Mammary epithelial cell (primary cell): Measurements from ENCODE around the gene UTS2B.

Experiments used
- EZH2 ChIP-seq: IDR thresholded peaks from 2 replicates; pipeline ENCODE4 v1.6.1; 2012; ENCODE audit warnings: low read length, inconsistent platforms, borderline replicate concordance
- TF ChIP-seq, protein P1 (sequence below), 2 donors: IDR thresholded peaks in 1 of 2; conservative IDR thresholded peaks in 1 of 2; 2 replicates each; pipeline ENCODE4 v1.5.1; 2011 to 2012; ENCODE audit warnings: inconsistent platforms in 2 of 2, low read length in 2 of 2, mild to moderate bottlenecking in 2 of 2, control low read depth in 1 of 2, low read depth in 1 of 2; ENCODE audit not compliant: insufficient read depth in 1 of 2; ENCODE audit errors: extremely low read depth in 1 of 2

DNA sequence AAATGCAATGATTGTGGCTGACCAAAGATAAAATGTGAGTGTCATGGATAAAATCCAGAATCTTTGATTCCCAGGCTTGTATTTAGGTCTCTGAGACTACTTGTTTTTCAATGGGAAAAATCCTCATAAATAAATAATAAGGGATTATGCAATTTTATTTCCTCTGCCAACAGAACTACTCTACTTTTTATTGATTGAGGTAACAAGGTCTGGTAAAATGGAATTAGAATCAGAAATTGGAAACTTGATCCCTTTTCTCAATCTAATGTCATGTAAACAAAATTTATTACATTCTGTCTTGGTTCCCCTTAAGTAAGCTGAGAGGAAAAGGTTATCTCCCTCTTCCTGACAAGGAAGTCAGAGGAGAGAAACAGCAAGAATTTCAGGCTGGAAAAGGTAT, 49.4 kb downstream of the UTS2B start:
- TF ChIP-seq, protein P1, sequence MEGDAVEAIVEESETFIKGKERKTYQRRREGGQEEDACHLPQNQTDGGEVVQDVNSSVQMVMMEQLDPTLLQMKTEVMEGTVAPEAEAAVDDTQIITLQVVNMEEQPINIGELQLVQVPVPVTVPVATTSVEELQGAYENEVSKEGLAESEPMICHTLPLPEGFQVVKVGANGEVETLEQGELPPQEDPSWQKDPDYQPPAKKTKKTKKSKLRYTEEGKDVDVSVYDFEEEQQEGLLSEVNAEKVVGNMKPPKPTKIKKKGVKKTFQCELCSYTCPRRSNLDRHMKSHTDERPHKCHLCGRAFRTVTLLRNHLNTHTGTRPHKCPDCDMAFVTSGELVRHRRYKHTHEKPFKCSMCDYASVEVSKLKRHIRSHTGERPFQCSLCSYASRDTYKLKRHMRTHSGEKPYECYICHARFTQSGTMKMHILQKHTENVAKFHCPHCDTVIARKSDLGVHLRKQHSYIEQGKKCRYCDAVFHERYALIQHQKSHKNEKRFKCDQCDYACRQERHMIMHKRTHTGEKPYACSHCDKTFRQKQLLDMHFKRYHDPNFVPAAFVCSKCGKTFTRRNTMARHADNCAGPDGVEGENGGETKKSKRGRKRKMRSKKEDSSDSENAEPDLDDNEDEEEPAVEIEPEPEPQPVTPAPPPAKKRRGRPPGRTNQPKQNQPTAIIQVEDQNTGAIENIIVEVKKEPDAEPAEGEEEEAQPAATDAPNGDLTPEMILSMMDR (conservative IDR thresholded peaks at IDR 0.05 in 1 of 2, IDR thresholded peaks at IDR 0.05 in 1 of 2; ENCODE audit: extremely low read depth in 1 of 2, insufficient read depth in 1 of 2, low read depth in 1 of 2, low read length in 2 of 2): no peak
- no peak for TF ChIP-seq EZH2
